Effector CD4-positive, alpha-beta T cell (primary cell): ENCODE measurements around the gene AIG1.
"Not testable (repeated sequence)": the region's sequence is repeated elsewhere in the genome, so short reads cannot be mapped to it uniquely, and the experiment has no call there.

ENCODE experiments used
- DNase-seq: peaks from one replicate; pipeline ENCODE4 v3.0.0-alpha.2; 2020

Gene AIG1

GRCh38 chr6:143238306-143238705 lies 177.6 kb downstream of the AIG1 start:
- no peak for DNase-seq

- no peak for DNase-seq
Observed at GRCh38 chr6:143241111-143241510, 180.4 kb downstream of the AIG1 start.

DNA sequence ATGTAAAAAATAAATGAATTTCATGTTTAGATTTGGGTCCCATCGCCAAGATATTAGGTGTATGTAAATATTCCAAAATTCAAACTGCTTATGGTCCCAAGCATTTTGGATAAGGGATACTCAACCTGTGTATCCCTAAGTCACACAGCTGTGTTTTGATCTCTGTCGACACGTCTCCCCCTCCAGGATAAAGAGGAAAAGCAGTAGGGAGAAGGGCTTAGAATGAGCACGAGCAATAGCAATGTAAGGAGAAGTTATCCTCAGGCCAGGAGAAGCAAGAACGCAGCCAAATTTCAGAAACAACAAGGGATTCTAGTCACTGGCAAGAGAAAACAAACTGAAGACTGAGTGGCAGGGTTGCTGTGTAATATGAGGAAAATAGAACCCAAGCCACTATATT lies 181.2 kb downstream of the AIG1 start:
- no peak for DNase-seq

DNA sequence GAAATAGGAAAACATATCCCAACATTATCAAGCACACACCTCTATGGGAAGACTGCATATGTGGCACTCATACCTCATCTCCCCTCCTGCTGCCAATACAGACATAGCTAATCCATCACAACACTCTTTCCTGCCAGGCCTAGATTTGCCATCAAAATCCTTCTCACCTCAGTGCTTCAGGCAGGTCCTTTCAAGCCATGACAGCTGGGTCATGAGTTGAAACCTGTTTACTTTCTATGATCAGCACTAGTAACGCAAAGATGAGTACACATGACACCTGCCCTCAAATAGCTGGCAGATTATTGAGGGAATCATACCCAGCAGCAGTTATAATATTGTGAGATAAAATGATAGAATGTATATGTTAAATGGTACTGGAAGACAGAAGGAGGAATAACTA lies 183.1 kb downstream of the AIG1 start:
- no peak for DNase-seq

DNA sequence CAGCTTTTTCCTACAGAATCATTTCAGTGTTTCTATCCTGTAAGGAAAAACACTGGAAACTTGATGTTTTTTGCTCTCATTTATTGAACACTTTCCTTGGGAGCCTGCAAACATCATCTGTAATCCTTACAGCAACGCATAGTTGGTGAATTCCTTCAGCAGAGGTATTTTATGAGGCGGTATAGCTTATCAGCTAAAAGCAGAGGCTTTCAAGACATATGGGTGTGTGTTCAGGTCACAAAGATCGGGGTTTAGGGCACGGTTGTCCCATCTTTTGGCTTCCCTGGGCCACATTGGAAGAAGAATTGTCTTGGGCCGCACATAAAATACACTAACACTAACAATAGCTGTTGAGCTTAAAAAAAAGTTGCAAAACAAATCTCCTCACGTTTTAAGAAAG lies 185.0 kb downstream of the AIG1 start:
- DNase-seq, result no peak

GRCh38 chr6:143246166-143246775 lies 185.6 kb downstream of the AIG1 start:
- not testable (repeated sequence) for DNase-seq

DNA sequence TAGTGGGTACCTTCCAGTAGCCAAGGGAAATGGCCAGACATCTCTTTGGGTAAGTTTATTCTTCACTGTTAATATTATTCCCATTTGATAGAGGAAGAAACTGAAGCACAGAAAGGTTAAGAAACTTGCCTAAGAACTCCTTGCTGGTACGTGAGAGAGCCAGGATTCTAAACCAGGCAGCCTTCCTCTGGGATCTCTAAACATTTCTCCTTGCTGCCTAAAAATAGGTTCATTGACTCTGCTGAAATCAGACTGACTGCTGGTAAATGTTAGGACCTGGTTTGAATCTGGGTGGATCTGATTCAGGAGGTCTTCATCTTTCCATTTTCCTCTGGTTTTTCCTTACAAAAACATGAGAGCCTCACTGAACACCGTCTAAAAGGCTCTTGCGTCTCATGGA lies 186.9 kb downstream of the AIG1 start:
- no peak for DNase-seq

- DNase-seq, result no peak
Observed at GRCh38 chr6:143248359-143248758, 187.7 kb downstream of the AIG1 start.

DNA sequence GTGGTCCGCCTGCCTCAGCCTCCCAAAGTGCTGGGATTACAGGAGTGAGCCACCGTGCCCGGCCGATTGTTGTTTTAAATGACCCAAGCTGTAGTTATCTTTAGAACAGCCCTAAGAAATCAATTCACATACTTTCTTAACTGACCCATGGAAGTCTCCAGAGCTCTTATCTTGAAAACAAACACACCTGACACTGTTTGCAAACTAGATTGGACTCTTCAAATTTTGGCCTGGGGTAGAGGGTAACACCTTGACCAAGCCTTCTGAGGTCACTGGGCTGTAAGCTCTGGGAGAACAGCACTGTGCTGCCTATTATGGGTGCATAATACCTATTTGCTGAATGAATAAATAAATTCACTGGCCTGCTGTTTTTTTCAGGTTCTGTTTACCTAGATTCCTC lies 190.6 kb downstream of the AIG1 start:
- DNase-seq, result no peak

- DNase-seq, result no peak
Observed at GRCh38 chr6:143252961-143253360, 192.3 kb downstream of the AIG1 start.

- no peak for DNase-seq
Observed at GRCh38 chr6:143253586-143253985, 192.9 kb downstream of the AIG1 start.

DNA sequence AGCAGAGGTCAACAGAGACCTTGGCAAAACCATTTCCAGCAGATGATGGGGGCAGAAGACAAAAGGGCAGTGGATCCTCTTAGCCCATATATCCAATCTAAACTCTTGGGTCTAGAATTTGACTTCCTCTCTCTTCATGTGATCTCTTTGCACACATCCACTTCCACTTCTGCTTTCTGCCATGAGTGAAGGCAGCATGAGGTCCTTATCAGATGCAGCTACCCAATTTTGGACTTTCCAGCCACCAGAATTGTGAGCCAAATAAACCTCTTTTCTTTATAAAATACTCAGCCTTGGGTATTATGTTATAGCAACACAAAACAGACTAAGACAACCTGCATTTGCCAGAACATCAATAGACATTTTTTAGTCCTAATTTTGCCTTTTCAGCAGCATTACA lies 198.3 kb downstream of the AIG1 start:
- DNase-seq, result no peak

GRCh38 chr6:143260857-143261256 lies 200.2 kb downstream of the AIG1 start:
- no peak for DNase-seq

GRCh38 chr6:143261899-143262436 lies 201.3 kb downstream of the AIG1 start:
- DNase-seq, result no peak

GRCh38 chr6:143262859-143263258 lies 202.2 kb downstream of the AIG1 start:
- DNase-seq, result no peak

DNA sequence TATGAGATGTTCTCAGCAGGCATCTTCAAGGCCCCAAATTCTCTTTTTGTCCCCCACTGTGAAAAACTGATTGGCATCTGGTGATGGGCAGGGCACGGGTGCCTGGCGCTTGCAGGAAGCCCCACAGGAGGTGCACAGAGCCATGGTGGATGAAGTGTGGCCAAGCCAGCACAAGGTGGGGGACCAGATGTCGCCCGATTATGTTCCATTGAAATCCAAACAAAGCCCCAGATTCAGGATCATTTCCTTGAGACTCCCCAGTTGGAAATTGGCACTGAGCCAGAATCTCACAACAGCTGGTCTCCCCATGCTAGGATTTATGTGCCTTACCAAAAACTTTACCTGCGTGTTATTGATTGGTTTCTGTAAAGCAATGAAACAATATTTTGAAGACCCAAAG lies 203.7 kb downstream of the AIG1 start:
- DNase-seq, result no peak

- DNase-seq, result no peak
Observed at GRCh38 chr6:143264986-143265764, 204.5 kb downstream of the AIG1 start.

- DNase-seq, result no peak
Observed at GRCh38 chr6:143267760-143268159, 207.1 kb downstream of the AIG1 start.

DNA sequence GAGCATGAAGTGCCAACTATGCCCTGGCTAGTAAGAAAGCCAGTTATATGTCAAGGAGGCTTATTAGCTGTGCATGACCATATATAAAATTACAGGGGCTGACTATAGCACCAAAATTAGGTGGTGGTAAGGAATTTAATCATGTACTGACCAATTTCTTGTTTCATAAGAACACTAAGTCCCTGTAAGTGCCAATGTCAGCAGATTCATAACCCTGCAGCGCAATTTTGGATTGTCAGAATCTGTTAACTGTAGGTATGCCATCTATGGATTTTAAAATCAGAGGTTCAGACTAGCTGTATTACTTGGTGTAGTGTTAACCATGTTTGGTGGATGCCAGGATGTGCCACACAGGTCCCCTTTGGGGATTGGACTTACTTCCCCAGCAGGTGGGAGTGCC lies 207.8 kb downstream of the AIG1 start:
- DNase-seq, result no peak

GRCh38 chr6:143270026-143270425 lies 209.3 kb downstream of the AIG1 start:
- DNase-seq, result no peak

DNA sequence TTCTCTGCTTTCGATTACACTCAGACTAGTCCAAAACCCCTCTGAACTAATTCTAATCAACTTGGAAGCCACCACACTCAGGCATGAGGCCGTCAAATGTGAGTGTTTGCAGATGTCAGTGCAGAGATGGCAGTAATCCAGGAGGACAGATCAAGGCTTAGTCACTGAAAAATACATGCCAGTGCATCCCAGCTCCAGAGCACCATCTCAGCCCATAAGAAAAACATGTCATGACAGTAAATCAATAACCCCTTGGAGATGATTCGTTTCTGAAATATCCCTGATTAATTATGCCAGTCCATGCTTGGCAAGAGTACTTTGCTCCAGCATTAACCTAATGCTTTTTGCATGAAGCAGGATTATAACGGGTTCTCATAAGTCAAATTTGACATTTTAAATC lies 210.3 kb downstream of the AIG1 start:
- DNase-seq, result no peak

DNA sequence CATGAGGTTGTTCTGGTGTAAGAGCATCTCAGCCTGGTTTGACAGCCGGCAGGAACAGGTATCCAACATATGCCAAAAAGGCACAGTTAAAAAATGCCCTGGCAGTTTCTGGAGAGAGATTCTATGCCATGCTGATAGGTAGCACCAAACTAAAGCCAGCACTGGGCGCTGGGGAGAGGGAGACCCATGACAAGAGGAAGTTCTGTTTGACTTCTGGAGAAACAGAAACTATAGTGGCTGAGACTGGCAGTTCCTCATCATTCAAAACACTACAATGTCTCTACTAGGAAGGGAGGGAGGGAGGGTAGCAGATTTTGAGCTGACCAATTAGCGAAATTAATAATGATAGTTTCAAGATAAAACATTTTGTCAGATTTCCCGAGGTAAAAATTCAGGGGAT lies 215.7 kb downstream of the AIG1 start:
- DNase-seq, result no peak

GRCh38 chr6:143279385-143279784 lies 218.7 kb downstream of the AIG1 start:
- no peak for DNase-seq

DNA sequence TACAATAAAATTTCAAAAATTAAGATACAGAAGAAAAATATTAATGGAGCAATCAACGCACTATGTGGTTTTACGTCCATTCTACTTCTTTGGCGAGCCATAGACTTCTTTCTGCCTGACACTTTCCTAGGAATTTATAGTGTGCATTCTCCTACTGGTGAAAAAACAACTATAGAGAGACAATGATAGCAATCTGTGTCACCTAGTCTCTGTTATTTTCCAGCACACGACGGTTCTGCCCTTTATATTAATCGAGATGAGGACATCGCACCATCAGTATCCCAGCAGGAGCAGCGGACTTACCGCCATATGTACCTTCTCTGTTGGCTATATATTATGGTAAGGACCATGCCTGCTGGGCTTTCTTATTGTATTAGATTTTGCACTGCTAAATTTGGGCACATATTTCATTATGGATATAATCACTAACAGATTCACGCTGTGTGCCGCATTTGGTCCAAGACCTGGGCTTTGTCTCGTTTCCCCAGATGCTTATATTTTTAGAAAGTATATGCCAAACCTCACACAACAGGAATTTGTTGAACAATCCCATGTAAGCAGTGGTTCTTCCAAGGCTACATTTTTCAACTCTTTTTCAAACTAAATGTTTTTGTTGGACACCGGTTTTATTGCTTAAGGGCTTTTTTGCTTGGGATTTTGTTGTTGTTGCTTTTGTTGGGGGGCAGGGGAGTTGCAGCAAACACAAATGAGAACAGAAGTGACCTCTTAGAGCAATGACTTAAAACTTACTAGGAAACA lies 223.4 kb downstream of the AIG1 start:
- DNase-seq, result no peak
